HG03095 (cell line): ENCODE data around the gene LLGL2.

ENCODE experiments used
- ATAC-seq: cut with Tn5 transposase; IDR thresholded peaks from one replicate; pipeline ENCODE4 v1.9.1; 2021; ENCODE audit warnings: moderate library complexity; ENCODE audit not compliant: unreplicated experiment

The LLGL2 gene

GRCh38 chr17:75490953-75491649 is 34.4 kb upstream of the LLGL2 start:
- ATAC-seq = no peak

GRCh38 chr17:75491680-75492079 is 33.8 kb upstream of the LLGL2 start:
- ATAC-seq = no peak

GRCh38 chr17:75492555-75493168 is 32.8 kb upstream of the LLGL2 start:
- ATAC-seq = no peak

- ATAC-seq = no peak
Measured at GRCh38 chr17:75493476-75494129, 31.9 kb upstream of the LLGL2 start.

- no peak for ATAC-seq
Measured at GRCh38 chr17:75494326-75494877, 31.1 kb upstream of the LLGL2 start.

- no peak for ATAC-seq
Measured at GRCh38 chr17:75496005-75496404, 29.5 kb upstream of the LLGL2 start.

- ATAC-seq = no peak
Measured at GRCh38 chr17:75498039-75498725, 27.3 kb upstream of the LLGL2 start.

GRCh38 chr17:75498726-75499213 is 26.7 kb upstream of the LLGL2 start:
- ATAC-seq = no peak

GRCh38 chr17:75499313-75500022 is 26.0 kb upstream of the LLGL2 start:
- no peak for ATAC-seq

GRCh38 chr17:75500419-75501216 is 24.9 kb upstream of the LLGL2 start:
- ATAC-seq = no peak

GRCh38 chr17:75501378-75502071 is 24.0 kb upstream of the LLGL2 start:
- ATAC-seq = no peak

- ATAC-seq = no peak
Measured at GRCh38 chr17:75502072-75502720, 23.3 kb upstream of the LLGL2 start.

GRCh38 chr17:75502721-75503329 is 22.7 kb upstream of the LLGL2 start:
- ATAC-seq = no peak

- no peak for ATAC-seq
Measured at GRCh38 chr17:75503337-75503950, 22.1 kb upstream of the LLGL2 start.

GRCh38 chr17:75503976-75504346 is 21.5 kb upstream of the LLGL2 start:
- no peak for ATAC-seq

- no peak for ATAC-seq
Measured at GRCh38 chr17:75504347-75505151, 20.9 kb upstream of the LLGL2 start.

- ATAC-seq = no peak
Measured at GRCh38 chr17:75505152-75505409, 20.4 kb upstream of the LLGL2 start.
